Measurements from ENCODE around the gene ZFPM1.
"Not testable (repeated sequence)": the region's sequence is repeated elsewhere in the genome, so short reads cannot be mapped to it uniquely, and the experiment has no call there.

ZFPM1 gene

DNA sequence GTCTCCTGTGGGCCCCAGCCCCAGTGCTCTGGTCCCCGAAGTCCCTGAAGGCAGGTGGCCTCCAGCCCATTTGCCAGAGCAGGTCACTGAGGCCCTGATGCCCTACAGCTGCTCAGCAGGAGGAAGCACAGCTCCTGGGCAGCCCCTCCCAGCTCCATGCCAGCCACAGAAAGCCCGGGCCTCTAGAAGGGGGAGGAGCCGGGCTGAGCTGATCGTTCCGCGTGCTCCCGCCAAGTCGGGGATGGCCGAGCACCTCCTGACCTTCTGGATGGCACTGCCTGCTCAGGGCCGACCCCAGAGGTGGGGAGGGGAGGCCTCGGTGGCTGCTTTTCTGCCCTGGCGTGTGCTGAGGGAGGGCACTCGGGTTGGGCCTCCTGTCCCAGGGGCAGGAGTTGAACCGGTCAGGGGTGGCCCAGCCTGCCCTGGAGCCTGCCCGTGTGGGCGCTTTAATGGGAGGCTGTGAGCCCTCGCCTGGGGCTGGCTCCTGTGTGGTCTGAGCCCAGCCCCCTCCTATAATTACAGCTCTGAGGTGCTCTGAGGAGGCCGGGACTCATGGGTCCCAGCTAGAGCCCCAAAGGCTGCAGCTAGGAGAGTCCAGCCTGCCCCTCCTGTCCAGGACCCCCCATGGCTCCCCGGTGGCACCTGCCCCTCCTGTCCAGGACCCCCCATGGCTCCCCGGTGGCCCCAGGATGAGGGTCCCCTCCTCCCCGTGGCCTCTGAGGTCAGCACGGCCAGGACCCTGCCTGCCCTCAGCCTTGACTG lies 29.7 kb downstream of the ZFPM1 start:
- Histone ChIP-seq H3K36me3 (ENCODE audit: insufficient read depth, low read length) (no peaks in the 10 kb centered on the region), H3K4me3 (ENCODE audit: low read length) (no peak overlapping the region), H3K27me3 (ENCODE audit: control insufficient read depth, insufficient read depth, low read length) (peaks cover 5% of the 10 kb centered on the region), H3K4me2 (ENCODE audit: low read length) (no peak overlapping the region), H3K4me1 (ENCODE audit: control insufficient read depth, insufficient read depth, low read length) (no peaks in the 10 kb centered on the region), H3K9me3 (replicated peaks; ENCODE audit: low read length) (no peaks in the 10 kb centered on the region), H3K9ac (ENCODE audit: low read depth, low read length) (no peak overlapping the region)

DNA sequence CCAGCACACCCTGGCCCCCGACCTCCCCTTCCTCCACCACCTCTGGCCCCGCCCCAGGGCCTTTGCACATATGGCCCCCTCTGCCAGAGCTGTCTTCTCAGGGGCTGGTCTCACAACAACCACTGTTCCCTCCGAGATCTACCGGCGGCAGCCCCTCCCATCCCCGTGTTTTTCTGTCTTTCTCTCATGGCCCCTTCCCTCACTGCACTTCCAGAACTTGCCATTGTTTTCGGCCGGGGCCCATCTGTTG lies 30.2 kb downstream of the ZFPM1 start:
- Histone ChIP-seq H3K9me3 (replicated peaks; ENCODE audit: low read length) (no peaks in the 10 kb centered on the region), H3K4me1 (ENCODE audit: control insufficient read depth, insufficient read depth, low read length) (no peaks in the 10 kb centered on the region), H3K9ac (ENCODE audit: low read depth, low read length) (no peak overlapping the region), H3K4me3 (ENCODE audit: low read length) (no peak overlapping the region), H3K4me2 (ENCODE audit: low read length) (no peak overlapping the region), H3K36me3 (ENCODE audit: insufficient read depth, low read length) (no peaks in the 10 kb centered on the region), H3K27me3 (ENCODE audit: control insufficient read depth, insufficient read depth, low read length) (peaks cover 5% of the 10 kb centered on the region)

DNA sequence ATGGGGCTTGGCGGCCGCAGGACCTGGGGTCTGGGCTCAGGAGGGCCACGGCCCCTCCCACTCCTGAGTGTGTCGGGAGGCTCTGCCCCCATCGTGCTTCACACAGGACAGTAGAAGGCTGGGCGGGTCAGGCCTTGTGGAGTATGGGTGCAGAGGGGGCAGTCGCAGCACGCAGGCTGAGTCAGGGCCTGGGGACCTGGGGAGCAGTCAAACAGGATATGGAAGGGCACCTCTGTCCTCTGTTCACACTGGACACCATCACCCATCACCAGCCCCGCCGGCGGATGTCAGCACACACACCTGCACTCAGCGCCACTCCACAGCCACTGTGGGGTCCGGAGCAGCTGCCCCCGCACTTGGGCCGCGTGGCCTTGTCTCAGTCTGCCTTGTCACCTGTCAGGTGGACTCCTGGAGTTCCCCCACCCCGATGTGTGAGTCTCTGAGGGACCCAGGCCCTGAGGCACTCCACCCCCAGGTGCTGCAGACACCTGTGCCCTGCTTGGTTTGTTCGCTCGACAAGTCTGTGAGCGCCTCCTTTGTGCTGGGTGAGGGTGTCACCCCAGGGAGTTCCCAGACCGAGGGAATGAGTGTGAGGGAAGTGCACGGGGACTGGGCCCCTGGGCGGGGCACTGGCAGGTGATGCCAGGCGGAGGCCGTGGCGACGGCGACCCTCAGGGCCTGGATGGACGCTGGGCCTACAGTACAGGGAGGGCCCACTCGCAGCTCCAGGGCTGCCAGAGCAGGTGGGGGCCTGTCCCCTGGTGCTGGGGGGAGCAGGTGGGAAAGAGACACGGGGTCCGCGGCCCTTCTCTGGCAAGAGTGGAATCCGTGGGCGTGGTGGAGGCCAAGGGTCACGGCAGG lies 31.7 kb downstream of the ZFPM1 start:
- H3K9me3 ChIP-seq (replicated peaks; ENCODE audit: low read length), result no peaks in the 10 kb centered on the region
- H3K9ac ChIP-seq (ENCODE audit: low read depth, low read length), result no peak overlapping the region
- no peak overlapping the region for H3K4me2 ChIP-seq (ENCODE audit: low read length)
- H3K4me1 ChIP-seq (ENCODE audit: control insufficient read depth, insufficient read depth, low read length), result no peaks in the 10 kb centered on the region
- H3K27me3 ChIP-seq (ENCODE audit: control insufficient read depth, insufficient read depth, low read length), result peaks cover 3% of the 10 kb centered on the region
- no peak overlapping the region for H3K4me3 ChIP-seq (ENCODE audit: low read length)
- H3K36me3 ChIP-seq (ENCODE audit: insufficient read depth, low read length), result no peaks in the 10 kb centered on the region

DNA sequence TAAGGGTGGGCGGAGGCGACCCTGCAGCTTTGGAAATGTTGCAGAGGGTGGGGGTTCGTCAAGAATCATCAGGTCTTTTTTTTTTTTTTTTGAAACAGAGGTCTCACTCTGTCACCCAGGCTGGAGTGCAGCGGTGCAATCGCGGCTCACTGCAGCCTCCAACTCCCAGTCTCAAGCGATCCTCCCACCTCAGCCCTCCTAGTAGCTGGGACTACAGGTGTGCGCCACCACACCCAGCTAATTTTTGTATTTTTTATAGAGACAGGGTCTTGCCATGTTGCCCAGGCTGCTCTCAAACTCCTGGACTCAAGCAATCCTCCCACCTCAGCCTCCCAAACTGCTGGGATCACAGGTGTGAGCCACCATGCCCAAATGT lies 32.3 kb downstream of the ZFPM1 start:
- not testable (repeated sequence) for H3K9ac ChIP-seq (ENCODE audit: low read depth, low read length); H3K36me3 ChIP-seq (ENCODE audit: insufficient read depth, low read length); H3K27me3 ChIP-seq (ENCODE audit: control insufficient read depth, insufficient read depth, low read length); H3K4me3 ChIP-seq (ENCODE audit: low read length); H3K9me3 ChIP-seq (replicated peaks; ENCODE audit: low read length); H3K4me2 ChIP-seq (ENCODE audit: low read length); H3K4me1 ChIP-seq (ENCODE audit: control insufficient read depth, insufficient read depth, low read length)

DNA sequence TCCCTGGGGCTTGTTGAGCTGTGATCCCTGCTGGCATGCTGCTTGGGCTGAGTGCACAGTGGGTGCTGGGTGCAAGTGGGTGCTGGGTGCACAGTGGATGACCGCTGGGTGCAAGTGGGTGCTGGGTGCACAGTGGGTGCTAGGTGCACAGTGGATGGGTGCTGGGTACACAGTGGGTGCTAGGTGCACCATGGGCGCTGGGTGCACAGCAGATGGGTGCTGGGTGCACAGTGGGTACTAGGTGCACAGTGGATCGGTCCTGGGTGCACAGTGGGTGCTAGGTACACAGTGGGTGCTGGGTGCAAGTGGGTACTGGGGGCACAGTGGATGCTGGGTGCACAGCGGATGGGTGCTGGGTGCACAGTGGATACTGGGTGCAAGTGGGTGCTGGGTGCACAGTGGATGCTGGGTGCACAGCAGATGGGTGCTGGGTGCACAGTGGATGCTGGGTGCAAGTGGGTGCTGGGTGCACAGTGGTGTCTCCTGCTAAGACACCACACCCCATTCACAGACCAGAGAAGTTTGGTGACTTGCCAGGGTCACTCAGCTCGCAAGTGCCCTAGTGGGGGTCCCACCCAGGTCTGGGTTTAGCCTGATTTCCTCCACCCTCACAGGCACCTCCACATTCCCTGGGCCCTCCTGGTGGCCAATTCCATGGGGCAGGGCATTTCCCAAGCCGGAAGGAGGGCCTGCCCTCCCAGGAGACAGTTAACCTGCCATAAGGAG lies 33.5 kb downstream of the ZFPM1 start:
- no peaks in the 10 kb centered on the region for H3K9me3 ChIP-seq (replicated peaks; ENCODE audit: low read length)
- H3K9ac ChIP-seq (ENCODE audit: low read depth, low read length), result no peak overlapping the region
- H3K27me3 ChIP-seq (ENCODE audit: control insufficient read depth, insufficient read depth, low read length), result peaks cover 3% of the 10 kb centered on the region
- no peaks in the 10 kb centered on the region for H3K36me3 ChIP-seq (ENCODE audit: insufficient read depth, low read length)
- H3K4me3 ChIP-seq (ENCODE audit: low read length), result no peak overlapping the region
- H3K4me1 ChIP-seq (ENCODE audit: control insufficient read depth, insufficient read depth, low read length), result no peaks in the 10 kb centered on the region
- no peak overlapping the region for H3K4me2 ChIP-seq (ENCODE audit: low read length)

DNA sequence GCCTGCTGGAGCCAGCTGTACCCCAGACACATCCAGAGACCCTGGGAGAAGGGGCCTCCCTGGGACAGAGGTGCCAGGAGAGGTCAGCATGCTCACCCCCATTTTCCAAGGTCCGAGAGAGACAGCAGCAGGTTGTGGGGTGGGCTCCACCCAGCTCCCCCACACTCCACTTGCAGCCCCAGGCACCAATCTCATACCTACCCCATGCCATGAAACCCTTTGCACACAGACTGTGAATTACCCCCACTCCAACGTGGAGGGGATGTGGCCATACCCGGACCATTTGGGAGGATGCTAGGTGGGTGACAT lies 34.0 kb downstream of the ZFPM1 start:
- no peak overlapping the region for H3K4me3 ChIP-seq (ENCODE audit: low read length)
- no peaks in the 10 kb centered on the region for H3K36me3 ChIP-seq (ENCODE audit: insufficient read depth, low read length)
- H3K4me2 ChIP-seq (ENCODE audit: low read length), result no peak overlapping the region
- H3K4me1 ChIP-seq (ENCODE audit: control insufficient read depth, insufficient read depth, low read length), result no peaks in the 10 kb centered on the region
- no peaks in the 10 kb centered on the region for H3K9me3 ChIP-seq (replicated peaks; ENCODE audit: low read length)
- no peak overlapping the region for H3K9ac ChIP-seq (ENCODE audit: low read depth, low read length)
- peaks cover 3% of the 10 kb centered on the region for H3K27me3 ChIP-seq (ENCODE audit: control insufficient read depth, insufficient read depth, low read length)

DNA sequence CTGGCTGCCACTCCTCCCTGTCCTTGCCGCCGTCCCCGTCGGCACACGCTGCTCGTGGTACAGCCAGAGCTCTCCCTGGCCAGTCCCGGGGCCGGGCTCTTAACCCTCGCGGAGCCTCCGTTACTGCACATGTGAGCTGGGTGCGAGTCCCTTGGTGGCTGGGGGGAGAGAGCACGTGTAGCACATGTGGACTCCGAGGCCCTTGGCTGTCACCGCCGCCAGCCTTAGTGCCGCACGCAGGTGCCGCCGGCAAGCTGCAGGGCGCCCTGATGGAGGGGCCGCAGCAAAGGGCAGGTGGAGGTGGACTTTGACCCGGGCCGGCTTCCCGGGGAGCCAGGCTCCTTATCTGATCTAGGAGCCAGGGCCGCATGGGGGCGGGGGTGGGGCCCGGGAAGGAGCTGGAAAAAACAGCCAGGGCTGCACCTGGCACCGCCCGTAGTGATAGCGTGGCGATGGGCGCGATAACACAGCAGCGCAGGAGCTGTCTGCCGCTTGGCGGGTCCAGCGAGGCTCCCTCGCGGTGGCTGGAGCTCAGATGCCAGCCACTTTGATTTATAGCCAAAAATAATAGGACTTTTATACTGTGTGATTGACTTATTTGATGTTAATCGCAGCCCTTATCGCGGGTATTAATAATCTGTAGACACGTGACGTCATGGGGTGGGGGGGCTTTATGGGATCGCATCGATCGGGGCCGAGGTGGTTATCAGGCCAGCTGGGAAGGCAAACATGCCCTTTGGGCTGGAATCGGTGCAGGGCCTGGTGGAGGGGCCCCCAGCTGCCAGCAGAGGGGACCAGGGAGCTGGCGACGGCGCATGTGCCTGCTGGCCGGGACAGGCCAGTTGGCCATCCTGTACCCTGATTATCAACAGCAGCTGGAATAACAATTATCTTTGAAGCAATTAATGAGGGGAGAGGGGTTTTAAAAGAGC lies 35.1 kb downstream of the ZFPM1 start:
- Histone ChIP-seq H3K36me3 (ENCODE audit: insufficient read depth, low read length) (no peaks in the 10 kb centered on the region), H3K9me3 (replicated peaks; ENCODE audit: low read length) (no peaks in the 10 kb centered on the region), H3K27me3 (ENCODE audit: control insufficient read depth, insufficient read depth, low read length) (peaks cover 3% of the 10 kb centered on the region), H3K4me1 (ENCODE audit: control insufficient read depth, insufficient read depth, low read length) (no peaks in the 10 kb centered on the region), H3K9ac (ENCODE audit: low read depth, low read length) (no peak overlapping the region), H3K4me3 (ENCODE audit: low read length) (no peak overlapping the region), H3K4me2 (ENCODE audit: low read length) (no peak overlapping the region)

DNA sequence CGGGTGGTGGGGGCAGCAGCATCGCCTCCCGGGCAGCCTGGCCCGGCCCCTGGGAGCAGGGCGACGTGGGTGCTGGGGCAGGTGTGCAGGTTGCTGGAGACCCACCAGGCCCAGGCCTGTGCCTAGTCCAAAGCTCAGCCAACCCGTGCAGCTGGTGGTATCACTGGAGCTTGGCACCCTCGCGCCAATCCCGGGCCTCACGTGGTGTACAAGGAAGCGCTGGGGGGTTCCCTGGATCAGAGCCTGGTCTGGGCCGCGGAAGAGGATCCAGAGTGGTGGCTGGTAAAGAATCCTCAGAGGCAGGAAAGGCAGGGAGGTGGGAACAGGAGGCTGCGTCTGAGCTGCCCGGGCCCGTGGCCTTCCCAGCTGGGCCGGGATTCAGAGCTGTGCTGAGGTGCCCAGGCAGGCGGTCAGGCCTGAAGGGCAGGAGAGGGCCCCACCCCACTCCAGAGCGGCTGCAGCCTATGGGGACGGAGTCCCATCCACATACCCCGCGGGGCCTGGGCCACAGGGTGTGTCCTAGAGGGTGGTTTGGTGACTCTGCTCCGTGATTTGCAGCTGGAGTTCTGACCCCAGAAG lies 36.2 kb downstream of the ZFPM1 start:
- Histone ChIP-seq H3K9ac (ENCODE audit: low read depth, low read length) (no peak overlapping the region), H3K36me3 (ENCODE audit: insufficient read depth, low read length) (no peaks in the 10 kb centered on the region), H3K4me2 (ENCODE audit: low read length) (no peak overlapping the region)

DNA sequence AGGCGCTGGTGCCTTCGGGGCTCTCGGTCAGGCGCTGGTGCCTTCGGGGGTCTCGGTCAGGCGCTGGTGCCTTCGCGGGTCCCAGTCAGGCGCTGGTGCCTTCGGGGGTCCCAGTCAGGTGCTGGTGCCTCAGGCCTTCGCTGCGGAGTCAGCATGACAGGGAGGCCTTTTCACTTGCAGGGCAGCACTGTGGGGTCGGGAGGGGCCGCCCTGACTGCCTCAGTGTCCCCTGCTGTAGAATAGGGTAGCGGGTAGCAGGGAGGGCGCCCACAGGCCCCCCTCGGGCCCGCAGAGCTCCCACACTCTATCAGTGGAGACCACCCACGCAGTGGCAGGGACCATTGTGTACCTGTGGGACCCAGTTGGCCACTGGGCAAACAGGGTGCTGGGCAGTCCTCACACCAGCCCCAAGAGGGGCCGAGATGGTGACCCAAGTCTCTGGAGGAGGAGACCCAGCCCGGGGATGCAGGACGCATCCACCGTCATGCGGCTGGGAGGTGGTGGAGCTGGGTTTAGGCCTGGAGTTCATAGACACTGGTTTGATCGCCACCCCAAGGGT lies 38.0 kb downstream of the ZFPM1 start:
- Histone ChIP-seq H3K4me3 (ENCODE audit: low read length) (no peak overlapping the region), H3K9ac (ENCODE audit: low read depth, low read length) (no peak overlapping the region), H3K4me1 (ENCODE audit: control insufficient read depth, insufficient read depth, low read length) (no peaks in the 10 kb centered on the region), H3K9me3 (replicated peaks; ENCODE audit: low read length) (no peaks in the 10 kb centered on the region), H3K36me3 (ENCODE audit: insufficient read depth, low read length) (no peaks in the 10 kb centered on the region), H3K27me3 (ENCODE audit: control insufficient read depth, insufficient read depth, low read length) (no peaks in the 10 kb centered on the region), H3K4me2 (ENCODE audit: low read length) (no peak overlapping the region)

More for the DNA sequence above, 36.2 kb downstream of the ZFPM1 start:
- H3K4me3 ChIP-seq (ENCODE audit: low read length), result no peak overlapping the region
- no peaks in the 10 kb centered on the region for H3K27me3 ChIP-seq (ENCODE audit: control insufficient read depth, insufficient read depth, low read length)
- no peaks in the 10 kb centered on the region for H3K9me3 ChIP-seq (replicated peaks; ENCODE audit: low read length)
- no peaks in the 10 kb centered on the region for H3K4me1 ChIP-seq (ENCODE audit: control insufficient read depth, insufficient read depth, low read length)

DNA sequence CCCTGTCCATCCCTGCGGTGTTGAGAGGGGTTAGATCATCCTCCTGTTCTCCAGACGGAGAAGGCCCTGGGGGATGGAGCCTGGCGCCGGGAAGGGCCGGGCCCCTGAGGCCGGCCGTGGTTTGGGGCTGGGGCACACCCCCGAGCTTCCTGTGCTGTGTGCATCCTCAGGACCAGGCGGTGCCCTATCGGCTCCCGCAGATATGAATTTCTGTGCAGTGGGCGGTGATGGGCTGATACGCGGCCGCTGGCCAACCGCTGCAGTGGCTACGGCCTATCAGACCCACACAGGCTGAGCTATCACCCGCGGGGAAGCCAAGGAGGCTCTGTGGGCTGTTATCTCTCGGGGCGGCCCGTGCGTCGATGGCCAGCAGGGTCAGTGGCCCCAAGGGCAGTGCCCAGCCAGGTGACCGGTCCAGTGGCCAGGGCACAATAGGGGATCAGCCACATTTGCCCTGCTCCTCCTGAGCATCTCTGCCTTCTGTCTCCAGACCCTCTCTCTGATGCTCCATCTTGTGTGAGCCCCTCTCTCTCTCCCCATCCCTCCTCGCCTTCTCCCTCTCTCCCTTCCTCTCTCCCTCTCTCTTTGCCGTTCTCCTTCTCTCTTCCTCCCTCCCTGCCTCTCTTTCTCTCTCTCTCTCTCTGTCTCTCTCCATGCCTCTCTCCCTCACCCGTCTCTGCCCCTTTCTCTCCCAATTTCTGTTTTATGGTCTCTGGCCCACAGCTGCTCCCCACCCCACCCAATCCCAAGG lies 38.7 kb downstream of the ZFPM1 start:
- no peaks in the 10 kb centered on the region for H3K9me3 ChIP-seq (replicated peaks; ENCODE audit: low read length)
- H3K4me1 ChIP-seq (ENCODE audit: control insufficient read depth, insufficient read depth, low read length), result no peaks in the 10 kb centered on the region
- H3K36me3 ChIP-seq (ENCODE audit: insufficient read depth, low read length), result no peaks in the 10 kb centered on the region
- no peak overlapping the region for H3K9ac ChIP-seq (ENCODE audit: low read depth, low read length)
- no peak overlapping the region for H3K4me2 ChIP-seq (ENCODE audit: low read length)
- no peak overlapping the region for H3K4me3 ChIP-seq (ENCODE audit: low read length)
- no peaks in the 10 kb centered on the region for H3K27me3 ChIP-seq (ENCODE audit: control insufficient read depth, insufficient read depth, low read length)

All from skeletal muscle satellite cell (primary cell).